K562 (cell line): Measurements from ENCODE around the gene CHRNA3.

ENCODE experiments used
- ETV6 ChIP-seq, 3 experiments: fragments of 150-350 bp in 1 of 3; sonication (generic) in 1 of 3; formaldehyde crosslinking in 1 of 3; IDR thresholded peaks; 2 replicates each; pipeline versions ENCODE4 v1.6.1 to v1.8.0; 2014 to 2022; ENCODE audit warnings: borderline replicate concordance in 2 of 3, low read depth in 2 of 3, antibody characterized with exemption in 1 of 3, low read length in 1 of 3, mild to moderate bottlenecking in 1 of 3, missing genetic modification reagents in 1 of 3
- RAD21 ChIP-seq, 2 experiments: fragments of 250-450 bp in 1 of 2; fragments of 450-650 bp in 1 of 2; sonication (Bioruptor Pico) in 1 of 2; formaldehyde crosslinking in 1 of 2; IDR thresholded peaks in 1 of 2; conservative IDR thresholded peaks in 1 of 2; 2 replicates each; pipeline versions ENCODE4 v1.4.0 to v1.8.0; 2020 to 2022; ENCODE audit warnings: mild to moderate bottlenecking in 2 of 2, moderate library complexity in 1 of 2
- TAF1 ChIP-seq: IDR thresholded peaks from 2 replicates; pipeline ENCODE4 v1.6.1; 2011; ENCODE audit warnings: mild to moderate bottlenecking, low read length, moderate library complexity; ENCODE audit not compliant: insufficient read depth, control insufficient read depth, severe bottlenecking; ENCODE audit errors: extremely low read depth
- TAF9B ChIP-seq: fragments of 450-650 bp; IDR thresholded peaks from 2 replicates; pipeline ENCODE4 v1.6.1; 2018; ENCODE audit warnings: mild to moderate bottlenecking; ENCODE audit not compliant: partially characterized antibody
- ZNF239 ChIP-seq: fragments of 250-450 bp; sonication (Bioruptor Pico); IDR thresholded peaks from 2 replicates; pipeline ENCODE4 v1.4.0; 2020; ENCODE audit warnings: mild to moderate bottlenecking

DNA sequence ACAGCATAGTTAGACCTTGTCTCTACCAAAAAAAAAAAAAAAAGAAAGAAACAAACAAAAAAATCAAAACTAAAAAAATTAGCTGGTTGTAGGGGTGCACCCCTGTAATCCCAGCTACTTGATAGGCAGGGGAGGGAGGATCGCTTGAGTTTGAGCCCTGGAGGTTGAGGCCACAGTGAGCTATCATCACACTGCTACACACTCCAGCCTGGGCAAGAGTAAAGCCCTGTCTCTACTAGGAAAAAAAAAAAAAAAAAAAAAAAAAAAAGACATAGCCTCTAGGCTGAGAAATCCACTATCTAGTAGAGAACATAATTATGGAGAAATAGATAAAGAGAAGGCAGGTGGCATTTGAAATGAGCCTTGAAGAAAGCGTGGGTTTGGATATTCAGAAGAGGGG lies 57.7 kb downstream of the CHRNA3 start:
- TF ChIP-seq ETV6 (IDR thresholded peaks at IDR 0.05; ENCODE audit: borderline replicate concordance in 1 of 2, low read depth in 2 of 2, low read length in 1 of 2), result no peak
- TF ChIP-seq ETV6 (CRISPR knock-in tag; IDR thresholded peaks at IDR 0.05; ENCODE audit: borderline replicate concordance), result no peak
- no peak for TF ChIP-seq ZNF239
- no peak for TF ChIP-seq TAF1
- no peak for TF ChIP-seq RAD21 (CRISPR knock-in tag; conservative IDR thresholded peaks at IDR 0.05 in 1 of 2, IDR thresholded peaks at IDR 0.05 in 1 of 2)
- TF ChIP-seq TAF9B, result no peak
